ENCODE measurements around the gene TNFRSF8.

Gene TNFRSF8

DNA sequence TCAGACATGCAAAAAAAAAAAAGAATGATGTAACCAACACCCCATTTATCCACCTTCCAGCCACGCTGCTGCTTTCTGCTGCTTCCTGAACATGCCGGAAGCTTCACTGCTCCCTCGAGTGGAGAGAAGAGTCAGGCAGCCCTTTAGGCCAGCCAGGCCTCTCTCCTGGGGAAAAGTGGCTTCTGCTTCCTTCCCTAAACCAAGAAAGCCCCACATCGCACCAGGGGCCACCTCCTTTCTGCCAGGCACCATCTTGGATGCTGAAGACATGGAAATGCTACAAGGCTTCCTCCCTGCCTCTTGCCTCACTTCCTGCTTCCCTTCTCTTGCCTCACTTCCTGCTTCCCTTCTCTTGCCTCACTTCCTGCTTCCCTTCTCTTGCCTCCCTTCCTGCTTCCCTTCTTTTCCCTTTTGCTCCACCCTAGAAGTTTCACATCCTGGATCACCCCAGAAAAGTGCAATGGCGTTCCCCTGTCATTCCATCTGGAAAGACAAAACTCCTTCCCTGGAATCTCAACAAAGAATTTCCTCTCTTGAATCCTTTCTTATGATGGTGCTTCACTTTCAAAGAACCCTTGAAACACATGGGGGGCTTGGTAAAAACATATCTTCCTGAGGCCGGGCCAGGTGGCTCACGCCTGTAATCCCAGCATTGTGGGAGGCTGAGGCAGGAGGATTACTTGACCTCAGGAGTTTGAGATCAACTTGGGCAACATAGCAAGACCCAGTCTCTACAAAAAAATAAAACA is 18.7 kb downstream of the TNFRSF8 start:
- Histone ChIP-seq H3K9ac (ENCODE audit: low read depth, low read length, poor library complexity) (no peak overlapping the region), H3K23ac (ENCODE audit: low read depth, low read length, poor library complexity) (no peak overlapping the region), H3K4me3 (ENCODE audit: low read length in 2 of 2) (peak overlapping the region in 1 of 2 donors; percentile 40), H4K8ac (ENCODE audit: low read depth, low read length) (no peak overlapping the region), H4K91ac (ENCODE audit: low read depth, low read length, poor library complexity) (no peak overlapping the region), H3K4me1 (ENCODE audit: control insufficient read depth in 2 of 2, insufficient read depth in 1 of 2, low read depth in 1 of 2, low read length in 2 of 2) (no peaks in the 10 kb centered on the region), H2BK15ac (ENCODE audit: low read length) (no peak overlapping the region), H2AFZ (ENCODE audit: low read length) (peak overlapping the region; percentile 94), H3K4ac (ENCODE audit: low read length) (no peak overlapping the region), H3K4me2 (ENCODE audit: insufficient read depth, low read length, poor library complexity, severe bottlenecking) (no peak overlapping the region), H3K36me3 (replicated peaks in 1 of 2; ENCODE audit: control insufficient read depth in 2 of 2, insufficient read depth in 2 of 2, low read length in 2 of 2) (no peaks in the 10 kb centered on the region), H3K79me1 (ENCODE audit: low read depth, low read length) (no peaks in the 10 kb centered on the region), H3K14ac (ENCODE audit: low read length) (no peak overlapping the region), H3K27me3 (ENCODE audit: control insufficient read depth in 3 of 3, insufficient read depth in 3 of 3, low read depth in 1 of 3, low read length in 3 of 3) (peaks cover 0 to 13% (median 0%) of the 10 kb centered on the region in 3 experiments), H2AK5ac (ENCODE audit: low read depth, low read length) (no peak overlapping the region), H2BK5ac (ENCODE audit: low read length) (no peak overlapping the region), H3K9me3 (replicated peaks in 1 of 2; ENCODE audit: control insufficient read depth in 2 of 2, insufficient read depth in 1 of 2, low read depth in 1 of 2, low read length in 2 of 2) (peaks cover 0 to 14% of the 10 kb centered on the region in 2 donors), H2BK120ac (ENCODE audit: low read depth, low read length) (no peak overlapping the region), H3K27ac (replicated peaks; ENCODE audit: low read length) (no peak overlapping the region), H2BK12ac (ENCODE audit: low read length) (no peak overlapping the region), H3K18ac (ENCODE audit: low read length) (no peak overlapping the region)
- no CpG with 5 or more reads among the region's 7 CpGs for WGBS, 2 donors (ENCODE audit: extremely low coverage in 2 of 2, insufficient read length in 2 of 2, insufficient replicate concordance in 1 of 2)
- DNase-seq (ENCODE audit: low spot score) = no peak

DNA sequence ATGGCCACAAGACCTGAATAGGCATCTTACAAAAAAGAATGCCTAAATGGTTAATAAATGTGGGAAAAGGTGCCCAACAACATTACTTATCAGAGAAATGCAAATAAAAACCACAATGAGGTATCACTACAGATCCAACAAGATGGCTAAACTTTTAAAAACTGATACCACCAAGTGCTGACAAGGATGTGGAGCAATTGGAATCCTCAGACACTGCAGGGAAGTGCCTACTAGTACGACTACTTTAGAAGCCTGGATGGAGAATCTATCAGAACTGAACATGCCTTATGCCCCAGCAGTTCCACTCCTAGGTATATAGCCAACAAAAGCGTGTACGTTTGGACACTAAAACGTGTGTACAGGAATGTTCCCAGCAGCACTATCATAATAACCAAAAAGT is 19.9 kb downstream of the TNFRSF8 start:
- no peak overlapping the region for H3K18ac ChIP-seq (ENCODE audit: low read length)
- no peaks in the 10 kb centered on the region for H3K36me3 ChIP-seq (replicated peaks in 1 of 2; ENCODE audit: control insufficient read depth in 2 of 2, insufficient read depth in 2 of 2, low read length in 2 of 2)
- H3K4me2 ChIP-seq (ENCODE audit: insufficient read depth, low read length, poor library complexity, severe bottlenecking) = no peak overlapping the region
- H4K91ac ChIP-seq (ENCODE audit: low read depth, low read length, poor library complexity) = no peak overlapping the region
- H2AK5ac ChIP-seq (ENCODE audit: low read depth, low read length) = no peak overlapping the region
- no peak overlapping the region for H3K14ac ChIP-seq (ENCODE audit: low read length)
- H3K79me1 ChIP-seq (ENCODE audit: low read depth, low read length) = no peaks in the 10 kb centered on the region
- H3K4me3 ChIP-seq (ENCODE audit: low read length in 2 of 2) = no peak overlapping the region
- DNase-seq (ENCODE audit: low spot score) = no peak
- H3K9ac ChIP-seq (ENCODE audit: low read depth, low read length, poor library complexity) = no peak overlapping the region
- H3K9me3 ChIP-seq (replicated peaks in 1 of 2; ENCODE audit: control insufficient read depth in 2 of 2, insufficient read depth in 1 of 2, low read depth in 1 of 2, low read length in 2 of 2) = peaks cover 0 to 10% of the 10 kb centered on the region in 2 donors
- peaks cover 0 to 3% (median 0%) of the 10 kb centered on the region in 3 experiments for H3K27me3 ChIP-seq (ENCODE audit: control insufficient read depth in 3 of 3, insufficient read depth in 3 of 3, low read depth in 1 of 3, low read length in 3 of 3)
- H2BK120ac ChIP-seq (ENCODE audit: low read depth, low read length) = no peak overlapping the region
- H2AFZ ChIP-seq (ENCODE audit: low read length) = no peak overlapping the region
- no peaks in the 10 kb centered on the region for H3K4me1 ChIP-seq (ENCODE audit: control insufficient read depth in 2 of 2, insufficient read depth in 1 of 2, low read depth in 1 of 2, low read length in 2 of 2)
- no peak overlapping the region for H2BK15ac ChIP-seq (ENCODE audit: low read length)
- no peak overlapping the region for H2BK5ac ChIP-seq (ENCODE audit: low read length)
- H3K27ac ChIP-seq (replicated peaks; ENCODE audit: low read length) = no peak overlapping the region
- H3K4ac ChIP-seq (ENCODE audit: low read length) = no peak overlapping the region
- H4K8ac ChIP-seq (ENCODE audit: low read depth, low read length) = no peak overlapping the region
- no peak overlapping the region for H3K23ac ChIP-seq (ENCODE audit: low read depth, low read length, poor library complexity)
- H2BK12ac ChIP-seq (ENCODE audit: low read length) = no peak overlapping the region
- WGBS, 2 donors (ENCODE audit: extremely low coverage in 2 of 2, insufficient read length in 2 of 2, insufficient replicate concordance in 1 of 2) = no CpG with 5 or more reads among the region's 4 CpGs

DNA sequence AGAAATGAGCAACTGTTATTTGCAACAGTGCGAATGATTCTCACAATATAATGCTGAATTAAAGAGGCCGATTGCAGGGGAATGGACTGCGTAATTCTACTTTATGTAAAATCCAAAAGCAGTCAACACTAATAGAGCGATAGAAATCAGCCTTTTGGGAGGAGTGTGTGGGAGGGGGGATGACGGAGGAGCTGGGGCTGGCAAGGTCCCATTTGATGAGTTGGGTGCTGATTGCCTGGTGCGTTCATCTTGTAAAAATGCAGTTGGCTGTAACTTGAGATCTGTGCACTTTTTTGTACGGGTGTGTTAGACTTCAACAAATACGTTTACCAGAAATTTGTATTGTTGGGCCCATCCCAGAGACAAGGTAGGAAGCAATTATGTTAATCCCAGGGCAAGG is 20.7 kb downstream of the TNFRSF8 start:
- H3K4me1 ChIP-seq (ENCODE audit: control insufficient read depth in 2 of 2, insufficient read depth in 1 of 2, low read depth in 1 of 2, low read length in 2 of 2) = no peaks in the 10 kb centered on the region
- no peak overlapping the region for H3K9ac ChIP-seq (ENCODE audit: low read depth, low read length, poor library complexity)
- H3K4ac ChIP-seq (ENCODE audit: low read length) = no peak overlapping the region
- H3K27me3 ChIP-seq (ENCODE audit: control insufficient read depth in 3 of 3, insufficient read depth in 3 of 3, low read depth in 1 of 3, low read length in 3 of 3) = peaks cover 0 to 3% (median 0%) of the 10 kb centered on the region in 3 experiments
- no peak overlapping the region for H3K4me2 ChIP-seq (ENCODE audit: insufficient read depth, low read length, poor library complexity, severe bottlenecking)
- no peak overlapping the region for H3K14ac ChIP-seq (ENCODE audit: low read length)
- no peak overlapping the region for H4K91ac ChIP-seq (ENCODE audit: low read depth, low read length, poor library complexity)
- no peak overlapping the region for H2AFZ ChIP-seq (ENCODE audit: low read length)
- no peaks in the 10 kb centered on the region for H3K36me3 ChIP-seq (replicated peaks in 1 of 2; ENCODE audit: control insufficient read depth in 2 of 2, insufficient read depth in 2 of 2, low read length in 2 of 2)
- no peak for DNase-seq (ENCODE audit: low spot score)
- H2AK5ac ChIP-seq (ENCODE audit: low read depth, low read length) = no peak overlapping the region
- H2BK5ac ChIP-seq (ENCODE audit: low read length) = no peak overlapping the region
- H3K27ac ChIP-seq (replicated peaks; ENCODE audit: low read length) = no peak overlapping the region
- no peak overlapping the region for H3K4me3 ChIP-seq (ENCODE audit: low read length in 2 of 2)
- H4K8ac ChIP-seq (ENCODE audit: low read depth, low read length) = no peak overlapping the region
- no peak overlapping the region for H3K18ac ChIP-seq (ENCODE audit: low read length)
- H3K23ac ChIP-seq (ENCODE audit: low read depth, low read length, poor library complexity) = no peak overlapping the region
- H2BK15ac ChIP-seq (ENCODE audit: low read length) = no peak overlapping the region
- peaks cover 0 to 10% of the 10 kb centered on the region in 2 donors for H3K9me3 ChIP-seq (replicated peaks in 1 of 2; ENCODE audit: control insufficient read depth in 2 of 2, insufficient read depth in 1 of 2, low read depth in 1 of 2, low read length in 2 of 2)
- H2BK120ac ChIP-seq (ENCODE audit: low read depth, low read length) = no peak overlapping the region
- WGBS, 2 donors (ENCODE audit: extremely low coverage in 2 of 2, insufficient read length in 2 of 2, insufficient replicate concordance in 1 of 2) = no CpG with 5 or more reads among the region's 8 CpGs
- no peaks in the 10 kb centered on the region for H3K79me1 ChIP-seq (ENCODE audit: low read depth, low read length)
- no peak overlapping the region for H2BK12ac ChIP-seq (ENCODE audit: low read length)

DNA sequence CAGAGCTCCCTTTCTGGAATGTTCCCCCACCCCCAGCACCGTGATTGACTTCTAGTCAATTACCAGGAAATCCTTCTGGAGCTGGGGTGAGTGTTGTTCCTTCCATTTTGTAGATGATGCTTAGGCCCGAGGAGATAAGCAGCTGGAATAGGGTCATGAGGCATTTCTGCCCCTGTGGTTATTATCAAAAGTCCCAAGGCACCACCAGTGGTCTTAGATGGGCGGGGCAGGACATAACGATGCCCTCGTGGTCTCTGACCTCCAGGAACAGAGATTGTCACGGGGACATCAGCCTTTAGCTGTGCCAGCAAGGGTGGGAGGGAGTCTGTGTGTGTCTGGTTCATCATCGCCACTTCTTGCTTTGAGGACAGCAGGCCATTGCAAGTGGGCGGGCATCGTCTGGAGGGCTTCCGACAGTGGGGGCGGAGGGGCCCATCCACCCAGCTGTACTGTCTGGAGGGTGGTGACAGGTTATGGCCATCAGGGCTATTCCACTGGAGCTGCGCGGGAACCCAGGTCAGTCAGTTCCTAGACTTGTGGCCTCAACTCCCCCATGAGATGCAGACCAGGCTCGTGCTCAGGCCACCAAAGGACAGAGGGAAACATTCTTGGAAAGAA is 22.6 kb downstream of the TNFRSF8 start:
- Histone ChIP-seq H3K9ac (ENCODE audit: low read depth, low read length, poor library complexity) (peak overlapping the region; percentile 63), H2BK12ac (ENCODE audit: low read length) (no peak overlapping the region), H2AK5ac (ENCODE audit: low read depth, low read length) (peak overlapping the region; percentile 33), H4K91ac (ENCODE audit: low read depth, low read length, poor library complexity) (no peak overlapping the region), H3K36me3 (replicated peaks in 1 of 2; ENCODE audit: control insufficient read depth in 2 of 2, insufficient read depth in 2 of 2, low read length in 2 of 2) (no peaks in the 10 kb centered on the region), H2BK120ac (ENCODE audit: low read depth, low read length) (no peak overlapping the region), H4K8ac (ENCODE audit: low read depth, low read length) (no peak overlapping the region), H2BK5ac (ENCODE audit: low read length) (no peak overlapping the region), H2BK15ac (ENCODE audit: low read length) (no peak overlapping the region), H3K9me3 (replicated peaks in 1 of 2; ENCODE audit: control insufficient read depth in 2 of 2, insufficient read depth in 1 of 2, low read depth in 1 of 2, low read length in 2 of 2) (peaks cover 0 to 10% of the 10 kb centered on the region in 2 donors), H3K79me1 (ENCODE audit: low read depth, low read length) (no peaks in the 10 kb centered on the region), H2AFZ (ENCODE audit: low read length) (no peak overlapping the region), H3K14ac (ENCODE audit: low read length) (no peak overlapping the region), H3K4me2 (ENCODE audit: insufficient read depth, low read length, poor library complexity, severe bottlenecking) (no peak overlapping the region), H3K4me3 (ENCODE audit: low read length in 2 of 2) (no peak overlapping the region), H3K4me1 (ENCODE audit: control insufficient read depth in 2 of 2, insufficient read depth in 1 of 2, low read depth in 1 of 2, low read length in 2 of 2) (no peaks in the 10 kb centered on the region), H3K18ac (ENCODE audit: low read length) (no peak overlapping the region), H3K27me3 (ENCODE audit: control insufficient read depth in 3 of 3, insufficient read depth in 3 of 3, low read depth in 1 of 3, low read length in 3 of 3) (peaks cover 0 to 3% (median 0%) of the 10 kb centered on the region in 3 experiments), H3K27ac (replicated peaks; ENCODE audit: low read length) (no peak overlapping the region), H3K23ac (ENCODE audit: low read depth, low read length, poor library complexity) (no peak overlapping the region), H3K4ac (ENCODE audit: low read length) (no peak overlapping the region)
- no CpG with 5 or more reads among the region's 14 CpGs for WGBS, 2 donors (ENCODE audit: extremely low coverage in 2 of 2, insufficient read length in 2 of 2, insufficient replicate concordance in 1 of 2)
- no peak for DNase-seq (ENCODE audit: low spot score)
